Breast epithelium (tissue), 4 donors: Measurements from ENCODE around the gene ABI3BP. TPM values are rescaled to one million over a fixed set of nuclear protein-coding genes. Genes with fewer than 3 reads are reported as not detected.

Experiments used
- DNase-seq, 2 donors: peaks; one replicate each; pipeline ENCODE4 v3.0.0-alpha.2; 2019; ENCODE audit warnings: low spot score in 2 of 2
- H3K27ac ChIP-seq, 2 donors: fragments of 200-600 bp; sonication (generic) in 1 of 2; one replicate each; pipeline ENCODE4 v1.5.1; 2016 to 2019; ENCODE audit warnings: mild to moderate bottlenecking in 1 of 2
- H3K27me3 ChIP-seq, 2 donors: fragments of 200-600 bp; sonication (generic) in 1 of 2; one replicate each; pipeline versions ENCODE4 v1.5.1 to v1.6.0; 2017 to 2019; ENCODE audit warnings: control low read depth in 1 of 2, mild to moderate bottlenecking in 1 of 2
- H3K36me3 ChIP-seq: fragments of 200-600 bp; one replicate; pipeline ENCODE4 v1.5.1; 2019
- H3K4me1 ChIP-seq, 2 donors: fragments of 200-600 bp; sonication (generic); one replicate each; pipeline ENCODE4 v1.5.1; 2016 to 2019; ENCODE audit warnings: control low read depth in 1 of 2
- H3K4me3 ChIP-seq, 3 donors: fragments of 200-600 bp; sonication (generic); 1 replicate in 2 of 3; 2 replicates in 1 of 3; pipeline ENCODE4 v1.5.1; 2016 to 2019; ENCODE audit warnings: mild to moderate bottlenecking in 3 of 3, moderate library complexity in 2 of 3
- H3K9me3 ChIP-seq, 2 donors: fragments of 200-600 bp; sonication (generic) in 1 of 2; one replicate each; pipeline ENCODE4 v1.5.1; 2016 to 2019; ENCODE audit warnings: control low read depth in 1 of 2
- POLR2A ChIP-seq: fragments of 450-650 bp; IDR thresholded peaks from one replicate; pipeline ENCODE4 v1.6.1; 2016; ENCODE audit warnings: antibody characterized with exemption, mild to moderate bottlenecking, moderate library complexity
- POLR2AphosphoS5 ChIP-seq, 3 donors: sonication (generic); formaldehyde crosslinking; IDR thresholded peaks; one replicate each; pipeline ENCODE4 v1.6.1; 2017; ENCODE audit warnings: antibody characterized with exemption in 3 of 3
- intact Hi-C: fragments of 100-400 bp; cut with DNase I; formaldehyde crosslinking; loops from one replicate; pipeline ENCODE4 v1.15.1; 2023; ENCODE audit warnings: low total_unique reads
- total RNA-seq, 3 donors: library from RNA; depleted of rRNA; stranded (reverse); fragments of >200 nt; gene quantifications; one replicate each; pipeline ENCODE4 v1.1.0, GENCODE V29; 2016
- TF ChIP-seq, protein P1 (sequence below), 3 donors: fragments of 450-650 bp; IDR thresholded peaks; one replicate each; pipeline ENCODE4 v1.5.1; 2016 to 2017; ENCODE audit warnings: antibody characterized with exemption in 3 of 3, mild to moderate bottlenecking in 3 of 3, moderate library complexity in 3 of 3

ABI3BP gene
- total RNA-seq, 3 donors from 2014 or later: 17.4 to 170 (median 41.1) TPM

DNA sequence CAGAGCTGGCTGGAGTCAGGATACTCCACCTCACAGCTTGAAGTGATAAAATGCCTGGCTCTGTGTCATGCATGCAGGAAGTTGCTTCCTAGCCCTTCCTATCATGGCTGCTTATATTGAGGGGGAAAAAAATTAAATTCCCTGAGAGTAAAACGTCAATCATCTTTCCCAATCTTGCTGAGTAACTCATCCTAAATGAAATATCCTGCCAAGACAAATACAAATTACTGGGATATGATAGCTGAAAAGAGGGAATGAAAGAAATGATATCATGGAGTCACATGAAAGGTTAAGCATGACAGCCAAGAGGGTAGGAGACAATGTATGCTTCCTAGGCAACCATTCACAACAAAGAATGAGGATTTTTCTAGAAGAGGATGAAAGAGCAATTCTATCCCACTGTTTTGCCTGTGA is 110.6 kb downstream of the ABI3BP start:
- no peaks in the 10 kb centered on the region for H3K27me3 ChIP-seq
- intact Hi-C loops: no loop called here
- H3K27ac ChIP-seq: no peak overlapping the region
- H3K4me3 ChIP-seq: no peak overlapping the region
- TF ChIP-seq, protein P1, sequence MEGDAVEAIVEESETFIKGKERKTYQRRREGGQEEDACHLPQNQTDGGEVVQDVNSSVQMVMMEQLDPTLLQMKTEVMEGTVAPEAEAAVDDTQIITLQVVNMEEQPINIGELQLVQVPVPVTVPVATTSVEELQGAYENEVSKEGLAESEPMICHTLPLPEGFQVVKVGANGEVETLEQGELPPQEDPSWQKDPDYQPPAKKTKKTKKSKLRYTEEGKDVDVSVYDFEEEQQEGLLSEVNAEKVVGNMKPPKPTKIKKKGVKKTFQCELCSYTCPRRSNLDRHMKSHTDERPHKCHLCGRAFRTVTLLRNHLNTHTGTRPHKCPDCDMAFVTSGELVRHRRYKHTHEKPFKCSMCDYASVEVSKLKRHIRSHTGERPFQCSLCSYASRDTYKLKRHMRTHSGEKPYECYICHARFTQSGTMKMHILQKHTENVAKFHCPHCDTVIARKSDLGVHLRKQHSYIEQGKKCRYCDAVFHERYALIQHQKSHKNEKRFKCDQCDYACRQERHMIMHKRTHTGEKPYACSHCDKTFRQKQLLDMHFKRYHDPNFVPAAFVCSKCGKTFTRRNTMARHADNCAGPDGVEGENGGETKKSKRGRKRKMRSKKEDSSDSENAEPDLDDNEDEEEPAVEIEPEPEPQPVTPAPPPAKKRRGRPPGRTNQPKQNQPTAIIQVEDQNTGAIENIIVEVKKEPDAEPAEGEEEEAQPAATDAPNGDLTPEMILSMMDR (IDR thresholded peaks at IDR 0.05): no peak
- TF ChIP-seq POLR2AphosphoS5 (IDR thresholded peaks at IDR 0.05) (no peak), POLR2A (no peak)
- H3K36me3 ChIP-seq: peaks cover 4% of the 10 kb centered on the region
- H3K9me3 ChIP-seq: no peaks in the 10 kb centered on the region
- H3K4me1 ChIP-seq: no peaks in the 10 kb centered on the region
- no peak for DNase-seq

DNA sequence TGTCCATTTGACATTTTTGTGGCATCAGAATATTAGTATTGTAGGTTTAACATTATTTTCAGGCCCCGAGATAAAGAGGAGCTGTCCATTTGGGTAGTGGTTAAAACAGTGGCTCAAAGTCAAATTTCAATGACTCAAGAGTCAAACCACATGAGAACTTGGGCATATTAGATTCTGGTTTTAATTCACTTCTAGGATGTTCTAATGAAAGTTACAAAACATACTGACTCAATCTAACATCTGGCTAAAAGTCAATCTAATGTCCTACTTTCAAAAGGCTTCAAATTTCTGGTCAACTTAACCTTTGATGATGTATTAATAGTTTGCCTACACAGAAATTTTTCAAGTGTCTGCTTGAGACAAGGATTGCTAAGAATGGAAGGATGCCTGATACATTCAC is 112.4 kb downstream of the ABI3BP start:
- H3K27me3 ChIP-seq: no peaks in the 10 kb centered on the region
- H3K4me3 ChIP-seq: no peak overlapping the region
- intact Hi-C loops: no loop called here
- no peak for TF ChIP-seq POLR2A
- TF ChIP-seq POLR2AphosphoS5 (IDR thresholded peaks at IDR 0.05): no peak
- TF ChIP-seq, protein P1 (IDR thresholded peaks at IDR 0.05): no peak
- DNase-seq: no peak
- H3K9me3 ChIP-seq: no peaks in the 10 kb centered on the region
- peaks cover 4% of the 10 kb centered on the region for H3K36me3 ChIP-seq
- H3K27ac ChIP-seq: no peak overlapping the region
- H3K4me1 ChIP-seq: no peaks in the 10 kb centered on the region

DNA sequence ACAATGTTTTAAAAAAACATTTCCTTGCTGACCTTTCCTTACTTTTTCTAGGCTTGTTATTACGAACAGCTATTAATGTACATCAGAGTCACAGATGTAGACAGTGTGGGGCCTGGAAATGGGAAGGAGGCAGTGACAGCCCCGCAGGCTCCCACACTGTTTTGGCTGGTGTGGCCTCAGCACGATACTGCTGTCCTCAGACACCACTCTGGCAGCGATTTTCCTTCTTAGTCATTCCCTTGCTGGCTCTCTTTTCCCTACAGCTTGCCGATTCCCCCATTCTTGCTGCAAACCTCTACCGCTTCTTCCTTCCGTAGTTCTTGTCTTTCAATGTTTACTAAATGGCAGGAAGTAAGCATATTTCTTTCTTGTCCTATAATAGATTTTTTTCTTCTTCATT is 113.1 kb downstream of the ABI3BP start:
- no peak for DNase-seq
- Histone ChIP-seq H3K9me3 (no peaks in the 10 kb centered on the region), H3K4me3 (no peak overlapping the region), H3K27me3 (no peaks in the 10 kb centered on the region), H3K27ac (no peak overlapping the region), H3K4me1 (no peaks in the 10 kb centered on the region), H3K36me3 (peaks cover 4% of the 10 kb centered on the region)
- no peak for TF ChIP-seq POLR2A
- no peak for TF ChIP-seq POLR2AphosphoS5 (IDR thresholded peaks at IDR 0.05)
- TF ChIP-seq, protein P1 (IDR thresholded peaks at IDR 0.05): no peak
- intact Hi-C loops: no loop called here

DNA sequence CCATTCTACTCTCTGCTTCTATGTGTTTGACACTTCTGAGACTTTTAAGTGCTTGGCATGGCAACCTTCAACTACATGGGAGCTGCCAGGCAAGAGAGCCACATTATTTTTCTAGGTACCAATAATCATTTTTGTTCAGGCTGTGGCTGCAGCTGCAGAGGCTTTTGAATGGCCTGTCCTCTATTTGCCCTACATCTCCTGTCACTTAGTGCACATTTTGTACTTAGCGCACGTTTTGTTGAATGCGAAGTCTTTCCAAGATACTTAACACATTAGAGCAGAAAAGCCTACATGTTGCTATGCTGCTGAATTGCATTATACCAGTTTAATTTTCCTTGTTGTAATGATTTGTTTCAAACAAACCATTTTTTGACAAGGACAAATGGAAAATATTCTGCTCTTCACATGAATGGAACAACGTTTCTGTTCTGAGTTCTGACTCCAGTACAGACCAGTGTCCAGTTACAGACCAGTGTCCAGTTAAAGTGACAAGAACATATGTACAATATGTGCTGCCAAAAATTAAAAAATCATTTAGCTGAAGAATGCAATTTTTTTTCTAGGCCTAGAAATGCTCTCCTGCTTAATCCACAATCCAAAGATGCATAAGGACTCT is 113.9 kb downstream of the ABI3BP start:
- DNase-seq: no peak
- no peak overlapping the region for H3K4me3 ChIP-seq
- H3K27ac ChIP-seq: no peak overlapping the region
- peaks cover 4% of the 10 kb centered on the region for H3K36me3 ChIP-seq
- no peak for TF ChIP-seq POLR2A
- no peak for TF ChIP-seq POLR2AphosphoS5 (IDR thresholded peaks at IDR 0.05)
- TF ChIP-seq, protein P1 (IDR thresholded peaks at IDR 0.05): no peak
- no peaks in the 10 kb centered on the region for H3K27me3 ChIP-seq
- intact Hi-C loops: no loop called here
- no peaks in the 10 kb centered on the region for H3K4me1 ChIP-seq
- no peaks in the 10 kb centered on the region for H3K9me3 ChIP-seq

DNA sequence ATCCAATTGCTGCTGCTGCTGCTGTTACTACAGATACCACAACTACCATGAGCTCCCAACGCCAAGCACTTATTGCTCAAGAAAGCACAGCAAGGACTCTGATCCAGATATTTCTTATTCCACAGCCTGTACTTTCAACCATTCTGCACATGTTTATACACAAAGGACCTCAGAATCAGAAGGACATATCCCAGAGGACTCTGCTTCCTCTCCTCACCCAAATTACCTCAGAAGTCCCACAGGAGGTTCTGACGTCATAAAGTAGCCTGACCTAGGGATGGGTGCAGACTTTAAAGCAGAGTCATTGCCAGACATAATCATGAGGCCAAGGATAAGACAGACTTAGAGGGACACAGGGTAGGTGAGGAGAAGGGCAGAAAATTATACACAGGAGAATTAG is 115.9 kb downstream of the ABI3BP start:
- no peaks in the 10 kb centered on the region for H3K36me3 ChIP-seq
- no peaks in the 10 kb centered on the region for H3K9me3 ChIP-seq
- H3K27ac ChIP-seq: no peak overlapping the region
- no peaks in the 10 kb centered on the region for H3K27me3 ChIP-seq
- intact Hi-C loops: no loop called here
- TF ChIP-seq POLR2AphosphoS5 (IDR thresholded peaks at IDR 0.05) (no peak), POLR2A (no peak)
- TF ChIP-seq, protein P1 (IDR thresholded peaks at IDR 0.05): no peak
- H3K4me3 ChIP-seq: no peak overlapping the region
- no peak for DNase-seq
- H3K4me1 ChIP-seq: no peaks in the 10 kb centered on the region
